Colonic mucosa (tissue), 4 donors: ENCODE data around the gene GPR3. TPM values are rescaled to one million over a fixed set of nuclear protein-coding genes. Genes with fewer than 3 reads are reported as not detected.

ENCODE experiments used
- DNase-seq: peaks from one replicate; pipeline ENCODE4 v3.0.0-alpha.2; 2020
- H3K27ac ChIP-seq: fragments of 200-600 bp; one replicate; pipeline ENCODE4 v1.8.0; 2021
- H3K27me3 ChIP-seq: fragments of 200-600 bp; one replicate; pipeline ENCODE4 v1.8.0; 2021
- H3K36me3 ChIP-seq: fragments of 200-600 bp; one replicate; pipeline ENCODE4 v1.8.0; 2021
- H3K4me1 ChIP-seq: fragments of 200-600 bp; one replicate; pipeline ENCODE4 v1.8.0; 2021; ENCODE audit warnings: mild to moderate bottlenecking
- H3K4me3 ChIP-seq: fragments of 200-600 bp; one replicate; pipeline ENCODE4 v1.8.0; 2021
- H3K9ac ChIP-seq, 2 donors: one replicate each; pipeline ENCODE4 v1.7.0; 2013; ENCODE audit warnings: control low read depth in 2 of 2, low read depth in 2 of 2, low read length in 2 of 2
- H3K9me3 ChIP-seq: fragments of 200-600 bp; one replicate; pipeline ENCODE4 v1.8.0; 2021
- CTCF ChIP-seq: fragments of 200-600 bp; IDR thresholded peaks from one replicate; pipeline ENCODE4 v1.8.0; 2022; ENCODE audit warnings: antibody characterized with exemption, mild to moderate bottlenecking
- intact Hi-C: fragments of 100-400 bp; cut with DNase I; formaldehyde crosslinking; loops from one replicate; pipeline ENCODE4 v1.14.1; 2022
- total RNA-seq, 2 donors: library from RNA; stranded (reverse); fragmentation: NEBNext Ultra II Directional in 1 of 2; extraction: Animal tissue kit (Norgen Biotek cat#: 25700) in 1 of 2; gene quantifications; one replicate each; pipeline ENCODE4 v1.2.1, GENCODE V29; 2021
- donor health status: healthy.
- donor health status: DM: no; HTN: no; CAD: no.
- donor health status: DM: no; HTN: no; CAD: no.

The GPR3 gene
- total RNA-seq, 2 donors from 2014 or later = 0.32 to 0.49 TPM

- Histone ChIP-seq H3K4me3 (no peak overlapping the region), H3K9ac (no peak overlapping the region), H3K27ac (no peak overlapping the region), H3K4me1 (no peaks in the 10 kb centered on the region), H3K9me3 (no peaks in the 10 kb centered on the region), H3K36me3 (no peaks in the 10 kb centered on the region), H3K27me3 (no peaks in the 10 kb centered on the region)
- DNase-seq = no peak
- intact Hi-C loops = loop anchor here (5.0 to 10.0 kb wide), 2 partner anchors 265 to 352 kb away; no protein-coding TSS in a partner anchor
- no peak for TF ChIP-seq CTCF
Observed at GRCh38 chr1:27397110-27397509, 4.7 kb downstream of the GPR3 start.

DNA sequence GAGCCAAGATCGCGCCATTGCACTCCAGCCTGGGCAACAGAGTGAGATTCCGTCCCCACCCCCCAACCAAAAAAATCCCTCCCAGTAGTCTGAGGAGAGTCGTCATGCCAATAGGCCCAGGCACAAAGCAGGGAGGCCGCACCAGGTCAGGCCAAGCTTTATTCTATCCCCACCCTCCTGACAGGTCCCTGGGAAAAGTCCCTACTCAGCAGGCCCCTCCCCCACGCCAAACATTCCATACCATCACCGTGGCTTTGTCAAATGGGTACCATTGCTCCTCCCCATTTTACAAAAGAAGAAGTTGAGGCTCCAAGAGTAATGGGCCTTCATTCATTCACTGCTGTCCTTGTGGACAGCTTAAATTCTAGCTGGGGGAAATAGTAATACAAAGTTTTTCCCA is 5.3 kb downstream of the GPR3 start:
- TF ChIP-seq CTCF = no peak
- intact Hi-C loops = loop anchor here (5.0 to 10.0 kb wide), 2 partner anchors 265 to 353 kb away; no protein-coding TSS in a partner anchor
- no peaks in the 10 kb centered on the region for H3K27me3 ChIP-seq

DNA sequence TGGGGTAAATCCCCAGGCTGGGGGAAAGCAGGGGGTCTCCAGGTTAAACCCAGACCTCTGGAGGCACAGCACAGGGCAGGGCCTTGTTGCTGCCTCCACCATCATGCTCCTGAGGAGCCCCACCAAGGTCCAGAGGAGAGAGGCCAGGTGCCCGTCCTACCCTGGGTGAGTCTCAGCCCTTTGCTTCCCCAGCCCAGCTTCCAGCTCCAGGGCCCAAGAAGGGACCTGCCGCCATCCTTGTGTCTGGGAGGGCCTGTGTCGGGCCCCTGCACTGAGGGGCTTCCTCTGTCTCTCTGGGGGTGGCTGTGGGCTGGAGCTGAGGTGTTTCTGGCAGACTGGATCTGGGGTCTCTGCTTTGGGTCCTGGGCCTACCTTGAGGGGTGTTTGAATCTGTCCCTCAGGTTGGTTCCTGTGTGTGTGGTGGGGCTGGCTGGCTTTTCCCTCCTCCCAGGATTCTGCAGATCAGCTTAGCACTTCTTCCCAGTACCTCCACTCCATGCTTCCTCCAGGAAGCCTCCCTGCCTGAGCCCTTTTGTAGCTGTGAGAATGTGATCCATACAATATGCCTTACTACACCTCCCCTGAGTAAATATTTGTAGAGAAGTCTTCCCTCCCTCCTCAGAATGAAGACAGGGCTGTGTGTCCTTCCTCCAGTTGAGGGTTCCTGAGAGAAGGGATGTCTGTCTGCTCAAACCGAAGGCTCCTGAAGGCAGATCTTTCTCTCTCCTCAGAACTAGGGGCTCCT is 6.2 kb downstream of the GPR3 start:
- Histone ChIP-seq H3K27me3 (no peaks in the 10 kb centered on the region), H3K27ac (no peak overlapping the region), H3K9ac (peak overlapping the region in 1 of 2 donors; percentile 17), H3K4me3 (no peak overlapping the region), H3K9me3 (no peaks in the 10 kb centered on the region), H3K4me1 (no peaks in the 10 kb centered on the region), H3K36me3 (no peaks in the 10 kb centered on the region)
- TF ChIP-seq CTCF = no peak
- DNase-seq = no peak
- intact Hi-C loops = loop anchor here (5.0 to 10.0 kb wide), 2 partner anchors 264 to 354 kb away; no protein-coding TSS in a partner anchor

More for the DNA sequence above, 5.3 kb downstream of the GPR3 start:
- H3K9me3 ChIP-seq = no peaks in the 10 kb centered on the region
- H3K36me3 ChIP-seq = no peaks in the 10 kb centered on the region
- H3K4me3 ChIP-seq = no peak overlapping the region
- H3K27ac ChIP-seq = no peak overlapping the region
- DNase-seq = no peak
- H3K4me1 ChIP-seq = no peaks in the 10 kb centered on the region
- H3K9ac ChIP-seq = no peak overlapping the region

DNA sequence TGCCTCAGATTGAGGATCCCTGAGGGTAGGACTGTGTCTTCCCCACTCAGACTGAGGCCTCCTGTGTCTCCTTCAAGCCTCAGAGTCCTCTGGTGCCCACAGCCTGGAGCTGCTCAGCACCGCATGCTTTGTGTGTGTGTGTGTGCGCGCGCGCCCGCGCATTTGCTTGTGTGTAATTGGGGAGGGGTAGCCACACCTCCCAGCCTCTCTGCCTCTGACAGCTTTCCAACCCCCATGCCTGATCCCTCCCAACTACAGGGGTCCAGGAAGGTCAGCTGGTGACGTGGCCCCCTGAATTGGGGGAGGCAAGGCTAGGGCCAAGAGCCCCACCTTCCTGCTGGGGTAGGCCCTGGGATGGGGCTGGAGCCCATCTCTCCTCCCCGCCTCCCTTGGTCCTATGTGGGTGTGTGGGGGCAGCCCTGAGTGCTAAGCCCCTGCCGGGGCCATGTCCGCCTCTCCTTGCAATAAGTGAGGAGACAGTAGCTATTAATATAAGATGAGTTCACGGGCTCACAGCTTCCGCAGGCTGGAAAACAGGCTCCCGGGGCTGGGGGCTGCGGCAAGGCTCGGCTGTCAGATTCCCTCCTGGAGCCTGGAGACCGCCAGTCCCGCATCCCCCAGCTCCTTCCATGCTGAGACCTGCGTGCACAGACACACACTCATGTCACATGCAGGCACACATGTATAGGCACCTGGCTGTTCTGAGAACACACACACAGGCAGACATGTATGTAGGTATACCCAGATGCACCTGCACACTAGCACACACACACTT is 7.0 kb downstream of the GPR3 start:
- Histone ChIP-seq H3K9me3 (no peaks in the 10 kb centered on the region), H3K4me3 (no peak overlapping the region), H3K36me3 (no peaks in the 10 kb centered on the region), H3K27ac (no peak overlapping the region), H3K9ac (no peak overlapping the region), H3K4me1 (no peaks in the 10 kb centered on the region), H3K27me3 (no peaks in the 10 kb centered on the region)
- no peak for DNase-seq
- intact Hi-C loops = loop anchor here (5.0 to 10.0 kb wide), 3 partner anchors 208 to 355 kb away; no protein-coding TSS in a partner anchor
- no peak for TF ChIP-seq CTCF

DNA sequence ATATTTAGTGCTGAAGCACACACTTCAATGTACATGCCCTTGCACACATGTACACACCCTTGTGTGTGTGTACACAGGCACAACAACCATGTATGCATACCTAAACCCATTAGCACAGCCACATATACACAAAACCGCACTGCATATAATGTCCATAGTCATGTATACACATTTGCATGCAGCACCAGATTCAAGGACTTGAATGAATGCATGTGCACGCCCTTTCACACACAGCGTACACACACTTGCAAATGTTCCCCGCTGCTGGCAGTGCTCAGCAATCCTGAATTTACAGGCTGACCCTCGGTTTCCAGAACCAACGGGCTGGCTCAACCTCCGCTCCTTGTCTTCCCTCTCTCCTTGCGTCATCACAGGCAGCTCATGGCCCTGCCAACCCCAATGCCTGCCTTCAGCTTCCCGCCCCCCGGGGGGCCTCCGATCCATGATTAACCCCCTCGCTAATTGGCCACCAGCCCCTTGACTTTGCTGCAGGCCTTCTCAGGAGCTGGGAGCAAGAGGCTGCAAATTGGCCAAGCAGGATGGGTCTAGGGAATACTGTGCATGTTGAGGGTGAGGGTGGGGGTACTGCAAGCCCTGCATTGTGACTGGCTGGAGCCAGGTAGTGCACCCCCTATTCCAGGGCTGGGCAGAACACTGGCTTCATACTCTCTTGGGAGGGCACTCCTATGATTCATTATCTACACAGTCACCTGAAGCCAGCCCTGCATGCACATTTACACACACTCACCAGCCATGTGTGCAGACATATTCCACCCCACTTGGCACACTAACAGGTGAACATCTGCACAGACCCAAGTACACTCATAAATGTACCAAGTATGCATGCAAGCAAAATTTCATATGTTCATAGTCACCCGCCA is 7.9 kb downstream of the GPR3 start:
- H3K9me3 ChIP-seq = no peaks in the 10 kb centered on the region

More for the DNA sequence above, 7.9 kb downstream of the GPR3 start:
- H3K9ac ChIP-seq = no peak overlapping the region
- DNase-seq = no peak
- no peak for TF ChIP-seq CTCF
- no peak overlapping the region for H3K27ac ChIP-seq
- H3K36me3 ChIP-seq = no peaks in the 10 kb centered on the region
- H3K4me1 ChIP-seq = no peaks in the 10 kb centered on the region
- intact Hi-C loops = loop anchor here (5.0 kb wide), 1 partner anchor 207 kb away; no protein-coding TSS in a partner anchor
- H3K27me3 ChIP-seq = no peaks in the 10 kb centered on the region
- H3K4me3 ChIP-seq = no peak overlapping the region
